Sigmoid colon (tissue), 4 donors: ENCODE data around the gene SPATS2L.

ENCODE experiments used
- CTCF ChIP-seq, 4 experiments: fragments of 450-650 bp in 3 of 4; fragments of 200-600 bp in 1 of 4; IDR thresholded peaks; one replicate each; pipeline ENCODE4 v1.5.1; 2016 to 2019; ENCODE audit warnings: antibody characterized with exemption in 4 of 4, mild to moderate bottlenecking in 3 of 4, moderate library complexity in 2 of 4
- EP300 ChIP-seq, 4 donors: sonication (generic); formaldehyde crosslinking; IDR thresholded peaks; one replicate each; pipeline ENCODE4 v1.6.1; 2017; ENCODE audit warnings: antibody characterized with exemption in 4 of 4
- POLR2A ChIP-seq, 2 donors: fragments of 450-650 bp; IDR thresholded peaks; one replicate each; pipeline ENCODE4 v1.6.1; 2016; ENCODE audit warnings: antibody characterized with exemption in 2 of 2, mild to moderate bottlenecking in 2 of 2, moderate library complexity in 2 of 2
- POLR2AphosphoS5 ChIP-seq, 4 donors: sonication (generic); formaldehyde crosslinking; IDR thresholded peaks; one replicate each; pipeline ENCODE4 v1.6.1; 2017; ENCODE audit warnings: antibody characterized with exemption in 4 of 4

GRCh38 chr2:200352636-200353035 is 46.1 kb downstream of the SPATS2L start:
- TF ChIP-seq CTCF (IDR thresholded peaks at IDR 0.05): no peak
- peak in 1 of 4 donors; percentile 16 for TF ChIP-seq POLR2AphosphoS5 (IDR thresholded peaks at IDR 0.05)
- TF ChIP-seq POLR2A (IDR thresholded peaks at IDR 0.05): no peak
- TF ChIP-seq EP300 (IDR thresholded peaks at IDR 0.05): no peak
